ENCODE results near the gene ASPSCR1. TPM values are rescaled to one million over a fixed set of nuclear protein-coding genes. Genes with fewer than 3 reads are reported as not detected.

The ASPSCR1 gene
- total and polyA plus RNA-seq, 2 of the 4 experiments (the other 2 are of a cell fraction) = 7.2 to 17.2 TPM

- POLR2A ChIA-PET (ENCODE audit: unreplicated experiment) = no interaction called here
- DNase-seq (no peak), ATAC-seq (ENCODE audit: low read depth) (no peak)
- Histone ChIP-seq H2BK20ac (ENCODE audit: low read depth, low read length) (no peak overlapping the region), H3K4me2 (ENCODE audit: low read depth, low read length) (peak overlapping the region; percentile 88), H2BK120ac (ENCODE audit: low read depth, low read length) (no peak overlapping the region), H3K4ac (ENCODE audit: low read depth, low read length) (peak overlapping the region; percentile 29), H3K4me3 (ENCODE audit: insufficient read depth, low read depth, low read length) (peak overlapping the region; percentile 57), H3K56ac (ENCODE audit: extremely low read depth, insufficient read depth, low read length) (no peak overlapping the region), H3K9me1 (ENCODE audit: insufficient read depth, low read length) (no peaks in the 10 kb centered on the region; the same call in 1 of the 2 replicates), H2AK9ac (replicated peaks; ENCODE audit: low read depth, low read length, poor library complexity) (peak overlapping the region; percentile 98), H3K18ac (ENCODE audit: low read depth, low read length) (no peak overlapping the region), H4K5ac (ENCODE audit: low read depth, low read length) (peak overlapping the region; percentile 25; the same call in 1 of the 2 replicates), H2BK5ac (ENCODE audit: low read depth, low read length, poor library complexity, severe bottlenecking) (no peak overlapping the region), H3K4me1 (ENCODE audit: control insufficient read depth, insufficient read depth, low read length) (peaks cover 10% of the 10 kb centered on the region), H3K23ac (ENCODE audit: low read depth, low read length) (no peak overlapping the region; the same call in 1 of the 2 replicates), H2BK15ac (ENCODE audit: low read depth, low read length) (no peak overlapping the region), H3K27ac (ENCODE audit: insufficient read depth, low read length) (peak overlapping the region; percentile 51), H2AK5ac (ENCODE audit: low read depth, low read length) (peak overlapping the region; percentile 43), H3K27me3 (ENCODE audit: control insufficient read depth, insufficient read depth, low read length) (no peaks in the 10 kb centered on the region), H4K20me1 (ENCODE audit: insufficient read depth, low read length) (peaks cover 3% of the 10 kb centered on the region; the same call in 1 of the 2 replicates), H3K36me3 (ENCODE audit: control insufficient read depth, insufficient read depth, low read length) (peaks cover 38% of the 10 kb centered on the region), H3K9ac (ENCODE audit: low read depth, low read length) (peak overlapping the region; percentile 76), H4K8ac (ENCODE audit: low read depth in 2 of 2, low read length in 2 of 2) (peak overlapping the region; percentile 34 to 67), H3K14ac (replicated peaks; ENCODE audit: low read depth, low read length) (no peak overlapping the region; the same call in 1 of the 2 replicates), H3K79me1 (ENCODE audit: low read depth in 1 of 2, low read length in 2 of 2) (peaks cover 5 to 36% of the 10 kb centered on the region in 2 experiments; a peak in 3 of 4 replicates), H2AFZ (replicated peaks; ENCODE audit: low read length, poor library complexity) (peak overlapping the region; percentile 100), H3K9me3 (ENCODE audit: control insufficient read depth, insufficient read depth, low read length) (no peaks in the 10 kb centered on the region), H4K91ac (ENCODE audit: insufficient read depth, low read depth, low read length) (no peak overlapping the region)
- intact Hi-C loops (cut with micrococcal nuclease) (no loop called here), dilution Hi-C loops (cut with HindIII; ENCODE audit: low sequenced_read_pairs, unreplicated experiment) (no loop called here), in situ Hi-C loops (cut with MboI; ENCODE audit: low sequenced_read_pairs) (no loop called here)
- TF ChIP-seq RFX5 (IDR thresholded peaks at IDR 0.05; ENCODE audit: low read depth, low read length) (no peak), NFE2L2 (IDR thresholded peaks at IDR 0.05; ENCODE audit: low read depth, low read length) (no peak), MXI1 (IDR thresholded peaks at IDR 0.05; ENCODE audit: borderline replicate concordance, low read depth, low read length) (no peak), CEBPB (IDR thresholded peaks at IDR 0.05; ENCODE audit: low read depth, low read length) (no peak), FOS (IDR thresholded peaks at IDR 0.05; ENCODE audit: low read depth, low read length) (no peak), RCOR1 (IDR thresholded peaks at IDR 0.05; ENCODE audit: insufficient replicate concordance, low read length) (no peak), SMC3 (IDR thresholded peaks at IDR 0.05; ENCODE audit: low read depth, low read length) (no peak), POLR2A (IDR thresholded peaks at IDR 0.05; ENCODE audit: low read depth, low read length) (no peak), USF2 (IDR thresholded peaks at IDR 0.05; ENCODE audit: low read depth, low read length) (no peak), MAZ (IDR thresholded peaks at IDR 0.05; ENCODE audit: borderline replicate concordance, low read depth, low read length) (no peak), MAFK (IDR thresholded peaks at IDR 0.05; ENCODE audit: low read depth, low read length) (no peak), RAD21 (IDR thresholded peaks at IDR 0.05; ENCODE audit: low read length) (no peak), CHD1 (IDR thresholded peaks at IDR 0.05; ENCODE audit: low read depth, low read length) (no peak), ELK1 (IDR thresholded peaks at IDR 0.05; ENCODE audit: borderline replicate concordance, low read depth, low read length) (no peak)
- CTCF ChIA-PET = no interaction called here
- BruUV-seq (replicated peaks) = no TSS peak
- 44% methylated on average over 30 of the region's 36 CpGs; no CpG with 5 or more reads in 1 of the 2 experiments for whole genome bisulfite sequencing, 2 experiments (ENCODE audit: extremely low coverage in 2 of 2, insufficient read length in 1 of 2)
Observed at GRCh38 chr17:82064433-82065192, 87.2 kb downstream of the ASPSCR1 start.
